ENCODE results near the gene SLC23A2. TPM values are rescaled to one million over a fixed set of nuclear protein-coding genes. Genes with fewer than 3 reads are reported as not detected.

The SLC23A2 gene
- polyA plus RNA-seq, 1 donor from 2014 or later = 38.3 TPM

GRCh38 chr20:4833074-4833728 lies 168.1 kb downstream of the SLC23A2 start:
- Histone ChIP-seq H3K9me3 (ENCODE audit: low read length) (no peaks in the 10 kb centered on the region), H3K36me3 (ENCODE audit: insufficient read depth, low read length) (no peaks in the 10 kb centered on the region), H3K9ac (ENCODE audit: low read length) (no peak overlapping the region), H3K4me2 (ENCODE audit: low read length) (no peak overlapping the region), H3K79me2 (replicated peaks; ENCODE audit: insufficient read depth, low read length) (no peaks in the 10 kb centered on the region), H2AFZ (ENCODE audit: low read depth, low read length) (no peak overlapping the region), H3K4me3 (ENCODE audit: low read length) (no peak overlapping the region), H3K9me2 (ENCODE audit: insufficient read depth, low read length) (no peaks in the 10 kb centered on the region), H3F3A (ENCODE audit: insufficient read depth, low read length, poor library complexity, severe bottlenecking) (no peaks in the 10 kb centered on the region), H3K27me3 (ENCODE audit: insufficient read depth, low read depth, low read length) (no peaks in the 10 kb centered on the region), H4K20me1 (ENCODE audit: insufficient read depth) (no peaks in the 10 kb centered on the region), H3K27ac (ENCODE audit: low read length) (no peak overlapping the region)
- TF ChIP-seq POLR2AphosphoS5 (IDR thresholded peaks at IDR 0.05) (no peak), EP300 (conservative IDR thresholded peaks at IDR 0.05; ENCODE audit: poor library complexity, severe bottlenecking) (no peak), RAD21 (conservative IDR thresholded peaks at IDR 0.05) (no peak), EZH2 (IDR thresholded peaks at IDR 0.05; ENCODE audit: borderline replicate concordance, insufficient read depth, low read length, poor library complexity, severe bottlenecking) (no peak), REST (IDR thresholded peaks at IDR 0.05; ENCODE audit: borderline replicate concordance) (no peak)

DNA sequence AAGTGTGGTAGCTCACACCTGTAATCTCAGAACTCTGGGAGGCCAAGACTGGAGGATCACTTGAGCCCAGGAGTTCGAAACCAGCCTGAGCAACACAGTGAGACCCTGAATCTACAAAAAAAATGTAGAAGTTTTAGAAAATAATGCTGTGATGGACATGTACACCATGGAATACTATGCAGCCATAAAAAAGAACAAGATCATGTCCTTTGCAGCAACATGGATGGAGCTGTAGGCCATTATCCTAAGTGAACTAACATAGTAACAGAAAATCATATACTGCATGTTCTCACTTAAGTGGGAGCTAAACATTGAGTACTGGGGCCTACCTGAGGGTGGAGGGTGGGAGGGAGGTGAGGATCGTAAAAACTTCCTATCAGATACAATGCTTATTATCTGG lies 168.8 kb downstream of the SLC23A2 start:
- H3K36me3 ChIP-seq (ENCODE audit: insufficient read depth, low read length) = no peaks in the 10 kb centered on the region
- no peaks in the 10 kb centered on the region for H3K9me2 ChIP-seq (ENCODE audit: insufficient read depth, low read length)

More for the DNA sequence above, 168.8 kb downstream of the SLC23A2 start:
- H4K20me1 ChIP-seq (ENCODE audit: insufficient read depth) = no peaks in the 10 kb centered on the region
- H3K4me2 ChIP-seq (ENCODE audit: low read length) = no peak overlapping the region
- H3K9ac ChIP-seq (ENCODE audit: low read length) = no peak overlapping the region
- no peaks in the 10 kb centered on the region for H3F3A ChIP-seq (ENCODE audit: insufficient read depth, low read length, poor library complexity, severe bottlenecking)
- H3K79me2 ChIP-seq (replicated peaks; ENCODE audit: insufficient read depth, low read length) = no peaks in the 10 kb centered on the region
- H3K4me3 ChIP-seq (ENCODE audit: low read length) = no peak overlapping the region
- no peak overlapping the region for H3K27ac ChIP-seq (ENCODE audit: low read length)
- H3K9me3 ChIP-seq (ENCODE audit: low read length) = no peaks in the 10 kb centered on the region
- H3K27me3 ChIP-seq (ENCODE audit: insufficient read depth, low read depth, low read length) = no peaks in the 10 kb centered on the region
- H2AFZ ChIP-seq (ENCODE audit: low read depth, low read length) = no peak overlapping the region
- no peak for TF ChIP-seq RAD21 (conservative IDR thresholded peaks at IDR 0.05)
- no peak for TF ChIP-seq REST (IDR thresholded peaks at IDR 0.05; ENCODE audit: borderline replicate concordance)
- TF ChIP-seq POLR2AphosphoS5 (IDR thresholded peaks at IDR 0.05) = no peak

All from neural cell (in vitro differentiated cells).